Mammary microvascular endothelial cell (primary cell): ENCODE measurements around the gene PDCD2. TPM values are rescaled to one million over a fixed set of nuclear protein-coding genes. Genes with fewer than 3 reads are reported as not detected.

Experiments used
- total RNA-seq: library from RNA; depleted of rRNA; stranded (reverse); fragments of >200 nt; gene quantifications from 2 replicates; pipeline ENCODE4 v1.2.3, GENCODE V29; 2015

The PDCD2 gene, protein sequence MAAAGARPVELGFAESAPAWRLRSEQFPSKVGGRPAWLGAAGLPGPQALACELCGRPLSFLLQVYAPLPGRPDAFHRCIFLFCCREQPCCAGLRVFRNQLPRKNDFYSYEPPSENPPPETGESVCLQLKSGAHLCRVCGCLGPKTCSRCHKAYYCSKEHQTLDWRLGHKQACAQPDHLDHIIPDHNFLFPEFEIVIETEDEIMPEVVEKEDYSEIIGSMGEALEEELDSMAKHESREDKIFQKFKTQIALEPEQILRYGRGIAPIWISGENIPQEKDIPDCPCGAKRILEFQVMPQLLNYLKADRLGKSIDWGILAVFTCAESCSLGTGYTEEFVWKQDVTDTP
- 79.5 and 92.9 TPM in 2 replicates for total RNA-seq

DNA sequence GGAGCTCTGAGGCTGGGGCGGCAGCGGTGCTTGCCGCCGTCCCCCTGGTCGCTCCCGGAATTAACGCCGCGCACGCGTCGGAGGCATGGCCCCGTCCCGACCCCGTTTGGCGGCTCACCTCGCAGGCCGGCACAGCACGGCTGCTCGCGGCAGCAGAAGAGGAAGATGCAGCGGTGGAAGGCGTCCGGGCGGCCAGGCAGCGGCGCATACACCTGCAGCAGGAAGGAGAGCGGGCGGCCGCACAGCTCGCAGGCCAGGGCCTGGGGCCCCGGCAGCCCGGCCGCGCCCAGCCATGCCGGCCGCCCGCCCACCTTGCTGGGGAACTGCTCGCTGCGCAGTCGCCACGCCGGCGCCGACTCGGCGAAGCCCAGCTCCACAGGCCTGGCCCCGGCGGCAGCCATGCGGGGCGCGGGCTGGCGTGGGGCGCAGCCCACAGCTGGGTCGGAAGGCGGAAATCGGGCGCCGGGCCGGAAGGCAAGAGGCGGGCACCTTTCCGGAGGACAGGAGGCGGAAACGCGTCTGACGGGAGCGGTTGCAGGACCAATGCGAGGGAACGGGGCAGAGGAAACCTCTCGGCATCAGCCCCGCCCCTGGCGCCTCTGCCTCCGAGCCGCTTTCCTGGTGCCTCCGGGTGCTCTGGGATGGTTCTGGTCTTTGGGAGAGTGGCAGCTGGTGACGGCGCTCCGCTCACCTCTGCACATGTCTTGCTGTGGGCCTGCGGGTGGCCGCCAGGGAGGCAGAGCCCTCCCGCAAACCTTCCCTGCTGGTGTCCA lies at the start of gene PDCD2:
PDCD2 (minus strand) TSS at position 457 of the 773 bp plus-strand sequence; CDS start at position 401, 56 bp downstream.

DNA sequence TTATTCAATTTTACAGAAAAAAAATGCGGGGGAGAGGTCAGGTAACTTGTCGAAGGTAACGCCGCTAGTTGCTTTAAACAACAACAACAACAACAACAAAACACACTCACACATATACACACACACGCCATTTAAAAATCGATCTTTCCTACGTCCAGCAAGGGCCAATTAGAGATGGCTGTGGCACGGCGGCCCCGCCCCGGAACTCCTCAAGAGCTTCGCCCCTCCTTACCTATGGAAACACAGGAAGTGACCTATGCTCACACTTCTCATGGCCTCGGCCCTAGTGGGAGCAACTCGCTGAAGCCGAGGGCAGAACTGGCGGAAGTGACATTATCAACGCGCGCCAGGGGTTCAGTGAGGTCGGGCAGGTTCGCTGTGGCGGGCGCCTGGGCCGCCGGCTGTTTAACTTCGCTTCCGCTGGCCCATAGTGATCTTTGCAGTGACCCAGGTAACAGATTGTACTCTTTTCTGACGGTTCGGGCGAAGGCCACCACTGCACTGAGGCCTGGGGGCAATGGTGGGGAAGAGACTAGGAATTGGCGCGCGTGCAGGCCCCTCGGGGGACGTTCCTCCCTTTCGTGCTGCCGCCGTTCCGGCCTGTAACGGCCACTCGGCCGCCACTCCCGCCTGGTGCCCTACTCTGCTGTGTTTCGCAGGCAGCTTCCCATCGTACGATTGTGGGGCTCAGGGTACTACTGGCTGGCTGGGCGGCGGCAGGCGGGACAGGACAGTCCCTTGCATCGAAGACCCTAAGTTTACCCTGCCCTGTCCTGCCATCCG lies 30.2 kb downstream of the PDCD2 start, which contains the start of gene TBP:
TBP (plus strand) TSS at position 357 of the 783 bp plus-strand sequence. CDS start 2,661 bp downstream, outside the sequence.

DNA sequence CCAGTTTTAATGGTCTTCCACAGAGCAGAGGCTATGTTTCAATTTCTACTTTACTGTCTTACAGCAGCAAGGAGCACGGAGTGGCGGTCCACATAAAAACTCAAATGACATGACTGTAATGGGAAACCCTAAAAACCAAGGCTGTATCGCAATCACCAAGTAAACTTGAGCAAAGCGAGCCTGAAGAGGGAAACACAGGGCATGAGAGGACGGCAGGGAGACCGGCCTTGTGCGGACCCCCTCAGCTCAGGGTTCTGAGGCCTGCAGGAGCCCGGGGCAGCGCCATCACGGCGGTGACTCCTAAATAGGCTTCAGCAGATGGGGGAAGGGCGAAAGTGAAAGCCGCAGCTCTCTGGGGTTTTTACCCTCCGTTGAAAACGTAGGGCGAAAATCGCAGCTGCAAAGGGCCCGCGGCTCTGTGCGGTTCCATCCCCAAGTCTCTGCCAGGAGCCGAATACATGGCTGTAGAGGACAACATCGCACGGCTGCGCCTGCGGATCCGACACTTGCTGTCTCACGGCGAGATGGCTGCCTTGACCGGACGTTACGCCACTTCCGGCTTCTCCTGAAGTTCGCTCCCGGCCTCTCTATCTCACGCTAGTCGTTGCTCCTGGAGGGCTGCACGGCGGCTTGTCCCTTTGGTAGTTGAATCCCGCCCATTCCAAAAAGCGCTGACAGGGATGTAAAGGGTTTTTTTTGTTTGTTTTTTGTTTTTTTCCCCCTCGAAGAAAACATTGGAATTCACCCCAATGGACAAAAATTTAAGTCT lies 31.5 kb downstream of the PDCD2 start, which contains the start of gene PSMB1:
PSMB1 (minus strand) TSS at position 543 of the 769 bp plus-strand sequence; CDS start at position 478, 65 bp downstream.

Other genes with a start within 250 kb of the PDCD2 start
- 386 and 423 TPM in 2 replicates for gene PSMB1, start 31.3 kb downstream of the PDCD2 start, total RNA-seq
- 14.3 TPM in 2 replicates for gene TBP, start 30.3 kb downstream of the PDCD2 start, total RNA-seq